NT2/D1 (cell line): ENCODE data around the gene GCSH.

ENCODE experiments used
- SUZ12 ChIP-seq: IDR thresholded peaks from 2 replicates; pipeline ENCODE4 v1.6.1; 2011; ENCODE audit not compliant: insufficient read length, insufficient read depth; ENCODE audit errors: extremely low read depth
- YY1 ChIP-seq: IDR thresholded peaks from 2 replicates; pipeline ENCODE4 v1.6.1; 2011; ENCODE audit not compliant: insufficient read length, insufficient read depth

- TF ChIP-seq YY1 (no peak), SUZ12 (no peak)
These were observed 24.4 kb downstream of the GCSH start for GRCh38 chr16:81071805-81072204.
